Measurements from ENCODE around the gene SLC7A5. TPM values are rescaled to one million over a fixed set of nuclear protein-coding genes. Genes with fewer than 3 reads are reported as not detected.

The SLC7A5 gene
- polyA plus RNA-seq, 4 donors: 4.4 to 13.0 (median 5.0) TPM

DNA sequence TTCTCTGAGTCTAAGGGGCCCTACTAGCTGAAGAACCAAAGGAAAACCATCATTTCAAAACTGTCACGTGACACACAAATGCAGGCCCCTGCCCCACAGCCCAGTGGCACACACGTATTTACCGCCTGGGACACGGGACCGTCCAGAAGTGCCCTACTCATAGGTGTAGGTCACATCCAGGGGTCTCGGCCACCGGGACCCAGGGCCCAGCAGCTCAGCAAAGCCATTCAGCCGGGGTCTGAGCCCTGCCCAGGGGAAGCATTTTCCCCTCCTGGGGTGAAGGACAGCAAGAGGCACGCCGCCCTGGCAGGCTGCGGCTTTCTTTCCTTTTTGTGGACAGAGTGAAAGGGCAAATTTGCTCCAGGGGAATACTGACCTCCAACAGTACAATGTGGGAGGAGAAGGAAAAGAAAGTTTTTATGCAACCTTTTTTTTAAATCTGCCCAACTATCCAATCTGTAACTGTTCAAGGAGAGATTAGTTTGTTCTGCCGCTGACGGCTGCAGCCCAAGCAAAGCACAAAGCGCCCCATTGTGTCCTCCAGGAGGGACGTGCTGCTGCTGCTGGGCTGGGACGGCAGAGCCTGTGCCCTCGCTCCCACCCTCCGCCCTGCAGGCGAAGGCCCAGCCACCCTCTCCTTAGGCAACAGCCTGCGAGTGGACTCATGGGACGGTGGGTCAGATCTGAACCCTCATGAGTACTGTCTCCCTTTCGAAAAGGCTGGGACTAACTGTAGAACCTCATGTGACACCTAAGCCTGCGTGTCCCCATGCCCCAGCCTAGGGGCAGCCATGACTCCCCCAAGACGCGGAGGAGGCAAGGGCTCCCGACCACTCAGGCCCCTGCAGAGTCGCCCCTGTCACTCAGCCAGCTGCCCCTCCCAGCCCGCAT, 21.3 kb downstream of the SLC7A5 start:
- no peak for DNase-seq (ENCODE audit: low read depth in 4 of 4, low spot score in 3 of 4)

DNA sequence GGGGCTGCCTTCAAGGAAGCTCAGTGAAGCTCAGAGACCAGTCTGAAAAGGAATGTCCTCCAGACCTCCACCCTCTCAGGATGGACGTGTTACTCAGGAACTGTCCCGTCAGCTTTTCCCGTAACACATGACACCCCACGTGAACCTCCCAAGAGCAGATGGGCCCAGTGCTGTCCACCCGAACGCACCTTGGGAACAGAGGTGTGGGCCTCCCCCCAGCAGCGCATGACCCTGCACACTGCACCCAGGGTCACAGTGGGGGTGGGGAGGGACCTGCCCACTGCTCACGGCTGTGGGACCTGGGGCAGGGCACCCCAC, 21.9 kb downstream of the SLC7A5 start:
- no peak for DNase-seq (ENCODE audit: low read depth in 4 of 4, low spot score in 3 of 4)

DNA sequence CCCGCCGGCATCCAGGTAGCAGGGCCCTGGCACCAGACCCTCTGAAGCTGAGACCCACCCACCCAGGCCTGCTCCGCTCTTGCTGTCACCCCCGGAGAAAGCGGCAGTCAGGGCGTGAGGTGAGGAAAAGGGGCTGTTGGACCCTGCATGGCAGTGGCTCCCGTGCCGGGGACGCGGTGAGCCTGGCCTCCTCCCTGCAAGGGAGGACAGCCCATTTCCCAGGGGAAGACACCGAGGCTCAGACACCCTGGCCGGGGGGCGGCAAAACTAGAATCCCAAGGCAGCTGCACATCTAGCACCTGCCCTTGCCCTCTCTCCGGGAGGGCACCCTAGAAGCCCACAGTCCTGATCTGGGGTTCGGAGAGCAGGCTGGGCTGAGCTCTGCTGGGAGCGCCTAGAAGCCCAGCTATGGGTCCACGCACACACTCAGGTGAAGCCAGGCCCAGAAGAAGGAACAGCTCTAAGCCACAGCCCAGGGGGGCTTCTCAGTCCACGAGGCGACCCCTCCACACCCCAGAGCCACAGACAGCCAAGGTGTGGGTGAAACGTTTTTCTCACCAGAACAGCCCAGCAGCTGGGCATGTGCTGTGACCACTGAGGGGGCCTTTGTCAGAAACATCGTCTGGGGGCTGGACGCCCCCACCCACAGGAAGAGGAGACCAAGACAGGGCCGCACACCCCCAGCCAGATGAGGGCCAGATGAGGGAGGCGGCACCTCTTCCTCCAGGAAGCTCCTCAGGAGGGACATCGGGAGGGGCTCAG, 22.4 kb downstream of the SLC7A5 start:
- no peak for DNase-seq (ENCODE audit: low read depth in 4 of 4, low spot score in 3 of 4)

DNA sequence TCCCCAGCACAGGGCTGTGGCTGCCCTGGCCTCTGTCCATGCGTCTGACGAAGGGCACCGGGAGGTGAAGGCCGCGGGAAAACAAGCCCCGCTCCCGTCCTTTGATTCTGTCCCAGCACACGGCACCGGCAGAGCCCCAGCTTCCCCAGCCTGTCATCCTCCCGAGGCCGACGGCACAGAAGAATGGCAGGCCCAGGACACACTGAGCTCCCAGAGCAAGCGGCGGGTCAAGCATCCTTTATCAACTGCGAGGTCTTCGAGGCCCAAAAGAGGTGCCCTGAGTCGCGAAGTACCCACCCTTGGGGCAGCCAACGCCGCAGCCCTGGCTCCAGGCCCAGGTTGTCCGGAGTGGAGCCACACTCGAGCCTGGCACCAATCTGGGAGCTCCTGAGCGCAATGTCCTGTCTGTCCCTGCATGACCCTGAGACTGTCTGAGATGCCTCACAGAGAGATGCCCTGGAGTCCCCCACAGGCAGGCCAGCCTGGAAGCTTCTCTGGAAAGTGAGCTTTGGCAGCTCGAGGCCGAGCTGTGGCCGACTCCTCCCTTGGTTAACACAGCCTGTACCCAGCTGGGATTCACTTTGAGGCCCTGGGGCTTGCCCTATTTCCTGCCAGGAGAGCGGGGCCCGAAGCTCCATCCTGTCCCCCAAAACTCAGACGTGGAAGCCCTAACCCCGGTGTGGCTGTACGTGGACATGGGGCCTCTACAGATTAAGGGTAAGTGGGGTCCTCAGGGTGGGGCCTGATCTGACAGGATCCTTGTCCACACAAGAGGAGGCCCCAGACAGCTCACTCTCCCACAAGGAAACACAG, 23.3 kb downstream of the SLC7A5 start:
- no peak for DNase-seq (ENCODE audit: low read depth in 4 of 4, low spot score in 3 of 4)

DNA sequence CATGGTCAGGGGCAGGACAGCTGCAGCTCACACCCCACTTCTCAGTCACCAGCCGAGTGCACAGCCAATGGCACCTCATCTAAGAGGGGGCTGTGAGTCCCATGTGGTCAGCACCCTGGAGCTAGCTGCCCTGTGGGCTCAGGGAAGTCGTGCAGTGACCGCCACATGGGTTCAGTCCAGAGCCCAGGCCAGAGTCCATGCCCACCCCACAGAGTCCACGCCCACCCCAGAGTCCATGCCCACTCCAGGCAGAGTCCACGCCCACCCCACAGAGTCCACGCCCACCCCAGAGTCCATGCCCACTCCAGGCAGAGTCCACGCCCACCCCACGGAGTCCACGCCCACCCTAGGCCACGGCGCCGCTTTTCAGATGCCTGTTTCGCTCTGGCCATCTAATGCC, 24.1 kb downstream of the SLC7A5 start:
- DNase-seq (ENCODE audit: low read depth in 4 of 4, low spot score in 3 of 4): no peak

DNA sequence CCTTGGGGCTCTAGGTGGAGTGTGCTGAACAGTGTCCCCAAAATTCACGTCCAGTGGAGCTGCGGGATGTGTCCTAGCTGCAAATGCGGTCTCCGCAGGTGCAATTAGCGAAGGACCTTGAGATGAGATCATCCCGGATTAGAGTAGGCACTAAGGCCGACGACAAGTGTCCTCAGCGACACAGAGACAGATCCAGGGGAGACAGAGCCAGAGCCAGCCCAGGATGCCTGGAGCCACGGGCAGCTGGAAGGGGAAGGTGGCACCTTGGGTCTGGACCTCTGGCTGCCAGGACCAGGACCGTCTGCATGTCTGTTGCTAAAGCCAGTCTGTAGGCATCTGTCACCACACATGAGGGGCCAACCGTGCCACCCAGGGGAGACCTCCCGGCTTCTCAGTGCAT, 24.5 kb downstream of the SLC7A5 start:
- DNase-seq (ENCODE audit: low read depth in 4 of 4, low spot score in 3 of 4): no peak

DNA sequence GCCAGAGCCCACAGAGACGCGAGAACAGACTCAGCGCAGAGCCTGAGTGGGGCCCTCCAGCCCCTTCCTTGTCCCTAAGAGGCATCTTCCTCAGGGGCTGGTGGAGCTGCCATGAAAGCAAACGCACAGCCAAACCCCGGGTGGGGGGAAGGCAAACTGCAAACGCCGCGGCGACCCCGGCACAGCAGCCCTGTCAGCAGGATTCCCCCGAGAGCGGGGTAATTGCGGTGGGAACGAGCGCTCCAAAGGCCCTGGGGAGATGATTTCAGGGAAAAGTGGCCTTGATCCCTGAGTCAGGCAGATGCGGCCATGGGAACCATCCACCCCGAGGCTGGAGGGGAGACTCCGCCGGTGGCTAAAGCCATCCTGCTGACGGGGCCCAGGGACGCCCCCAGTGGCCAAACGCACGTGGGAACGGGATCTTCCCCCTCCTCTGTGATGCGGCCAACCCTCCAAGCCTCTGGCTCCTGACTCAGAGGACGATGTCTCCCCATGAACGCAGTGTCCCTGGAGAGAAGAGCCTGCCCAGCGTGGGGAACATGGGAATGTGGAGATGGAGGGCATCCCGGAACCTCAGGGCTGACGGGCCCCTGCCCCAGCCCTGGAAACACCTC, 25.1 kb downstream of the SLC7A5 start:
- DNase-seq (ENCODE audit: low read depth in 4 of 4, low spot score in 3 of 4): no peak

DNA sequence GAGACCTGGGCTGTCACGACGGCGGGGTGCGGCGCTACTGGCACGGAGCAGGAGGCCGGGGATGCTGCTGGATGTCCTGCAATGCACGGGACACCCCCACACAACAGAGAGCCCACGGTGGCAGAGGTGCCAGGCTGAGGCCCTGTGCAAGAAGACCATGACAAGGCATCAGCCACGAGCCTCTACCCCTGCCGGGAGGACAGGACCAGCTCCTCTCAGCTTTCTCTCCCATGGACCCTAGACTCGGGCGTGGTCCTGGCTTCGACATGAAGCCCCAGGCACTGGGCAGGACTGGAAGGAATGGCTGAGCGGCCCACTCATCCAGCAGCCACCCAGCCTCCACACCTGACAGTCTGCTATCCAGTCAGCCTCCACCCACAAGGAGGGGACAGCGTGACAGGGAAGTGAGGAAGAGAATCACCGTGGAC, 25.6 kb downstream of the SLC7A5 start:
- DNase-seq (ENCODE audit: low read depth in 4 of 4, low spot score in 3 of 4): no peak

DNA sequence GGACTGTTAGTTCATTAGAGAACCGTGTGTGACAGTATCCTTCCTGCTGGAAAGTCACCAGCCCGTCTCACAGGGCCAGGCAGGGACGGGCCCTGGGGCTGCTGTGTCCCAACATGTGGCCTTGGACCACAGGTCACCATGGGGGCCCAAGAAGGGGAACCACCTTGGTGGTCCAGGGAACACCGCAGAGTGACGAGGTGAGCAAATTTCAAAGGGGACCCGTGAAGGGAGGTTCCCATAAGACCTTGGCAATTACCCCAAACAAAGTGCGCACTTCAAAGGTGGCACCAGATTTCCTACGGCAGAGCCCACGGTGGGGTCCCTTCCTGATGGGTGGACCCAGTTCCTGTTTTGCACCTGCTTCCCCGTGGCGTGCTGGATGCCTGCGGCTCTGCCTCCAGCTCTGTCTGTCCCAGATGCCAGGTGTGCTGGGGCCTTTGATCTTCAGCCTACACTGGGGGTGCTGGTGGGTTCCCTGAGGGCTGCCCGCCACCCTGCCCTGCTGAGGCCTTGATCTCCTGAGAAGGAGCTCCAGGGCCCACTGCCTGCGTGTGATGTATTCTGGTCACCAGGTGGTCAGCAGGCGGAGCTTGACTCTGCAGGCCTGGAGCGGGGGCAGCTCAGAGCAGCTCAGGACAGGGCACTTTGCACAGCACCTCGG, 27.0 kb downstream of the SLC7A5 start:
- no peak for DNase-seq (ENCODE audit: low read depth in 4 of 4, low spot score in 3 of 4)

DNA sequence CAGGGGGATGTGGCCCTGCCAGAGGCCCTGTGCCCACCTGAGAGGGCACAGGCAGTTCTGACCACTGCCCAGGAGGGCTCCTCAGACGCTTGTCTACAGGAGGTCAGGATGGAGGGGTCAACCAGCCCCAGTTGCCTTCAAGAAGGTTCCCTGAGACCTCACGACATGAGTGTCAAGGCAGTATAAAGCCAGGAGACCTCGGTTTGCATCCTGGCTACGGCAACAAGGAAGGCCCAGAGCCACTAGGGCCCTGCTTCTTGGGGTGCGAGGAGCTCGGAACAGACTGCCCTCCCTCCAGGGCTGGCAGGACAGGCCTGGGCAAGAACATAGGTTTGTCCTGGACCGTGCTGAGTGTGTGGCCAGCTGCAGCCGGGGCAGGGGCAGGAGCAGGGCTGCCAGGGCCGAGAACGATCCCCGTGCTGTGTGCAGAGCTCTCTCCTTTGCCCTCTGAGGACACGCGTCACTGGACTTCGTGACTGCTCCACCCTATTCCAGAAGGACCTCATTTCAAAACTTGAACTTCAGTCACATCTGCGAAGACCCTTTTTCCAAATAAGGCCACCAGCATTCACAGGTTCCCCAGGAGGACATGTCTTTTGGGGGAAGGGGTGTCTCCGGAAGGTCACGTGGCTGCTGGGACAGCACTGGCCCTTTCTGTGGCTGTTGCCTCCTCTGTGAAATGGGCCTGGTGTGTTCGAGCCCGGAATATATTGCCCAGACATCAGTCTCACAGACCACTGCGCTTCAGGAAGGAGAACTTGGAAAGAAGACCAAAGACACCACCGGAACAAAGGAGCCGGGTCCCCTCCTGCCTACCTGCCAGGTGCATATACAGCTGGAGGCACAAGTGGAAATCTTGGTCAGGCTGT, 27.7 kb downstream of the SLC7A5 start:
- no peak for DNase-seq (ENCODE audit: low read depth in 4 of 4, low spot score in 3 of 4)

DNA sequence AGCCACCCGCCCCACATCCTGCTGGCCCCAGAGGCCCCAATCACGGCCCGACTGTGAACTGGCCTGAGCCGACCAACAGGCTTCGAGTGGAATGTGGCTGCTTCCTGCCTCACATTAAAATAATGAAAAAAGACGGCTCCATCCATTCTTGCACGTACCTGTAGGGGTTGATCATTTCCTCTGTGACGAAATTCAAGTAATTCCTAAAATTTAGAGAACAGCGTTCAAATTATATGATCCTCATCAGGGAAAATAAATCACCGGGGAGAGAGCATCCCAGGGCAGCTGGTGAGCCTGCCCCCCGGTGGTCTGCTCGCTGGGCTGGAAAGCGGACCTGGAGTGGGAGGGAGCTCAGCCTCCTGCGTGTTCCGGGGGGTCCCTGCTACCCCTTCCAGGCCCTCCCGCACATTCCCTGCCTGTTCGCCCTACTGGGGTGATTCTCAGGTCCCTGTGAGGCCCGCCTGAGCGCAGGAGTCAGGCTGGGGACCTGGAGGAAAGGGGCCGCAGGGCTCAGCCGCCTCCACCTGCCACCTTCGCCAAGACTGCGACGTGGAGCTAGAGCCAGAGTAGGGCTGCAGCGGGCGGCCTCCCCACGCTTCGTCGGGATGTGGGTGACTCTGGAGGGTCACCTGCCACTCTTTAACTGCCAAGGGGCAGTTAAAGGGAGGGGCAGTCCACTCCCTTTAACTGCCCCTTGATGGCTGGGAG, 28.9 kb downstream of the SLC7A5 start:
- DNase-seq (ENCODE audit: low read depth in 4 of 4, low spot score in 3 of 4): no peak

DNA sequence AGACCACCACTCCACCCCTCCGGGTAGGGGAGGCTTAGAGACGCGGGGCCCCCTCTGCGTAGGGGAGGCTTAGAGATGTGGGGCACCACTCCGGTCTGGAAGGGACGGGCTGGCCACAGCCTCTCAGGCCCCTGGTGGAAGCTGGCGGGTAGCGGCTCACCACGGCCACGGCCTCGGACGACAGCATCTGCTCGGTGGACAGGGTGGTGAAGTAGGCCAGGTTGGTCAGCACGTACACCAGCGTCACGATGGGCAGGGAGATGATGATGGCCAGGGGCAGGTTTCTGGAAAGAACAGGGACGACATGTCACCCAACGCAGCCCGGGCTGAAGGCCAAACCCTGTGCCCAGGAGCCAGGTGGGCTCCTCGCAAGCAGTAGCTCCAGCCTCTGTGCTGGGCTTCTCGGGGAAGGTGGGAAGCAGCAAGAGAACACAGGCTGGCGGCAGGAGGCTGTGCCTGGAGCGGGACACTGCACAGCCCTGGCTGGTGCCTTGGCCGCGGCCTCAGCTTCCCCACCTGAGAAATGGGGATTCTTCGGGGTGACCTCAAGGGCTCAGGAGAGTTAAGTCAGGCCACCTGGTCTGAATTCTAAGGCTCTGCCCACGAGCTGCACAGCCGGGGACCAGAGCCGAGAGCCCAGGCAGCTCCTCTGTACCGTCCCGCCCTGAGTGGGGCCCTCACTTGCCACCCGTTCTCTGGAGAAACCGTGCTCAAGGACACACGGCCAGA, 29.6 kb downstream of the SLC7A5 start:
- no peak for DNase-seq (ENCODE audit: low read depth in 4 of 4, low spot score in 3 of 4)

DNA sequence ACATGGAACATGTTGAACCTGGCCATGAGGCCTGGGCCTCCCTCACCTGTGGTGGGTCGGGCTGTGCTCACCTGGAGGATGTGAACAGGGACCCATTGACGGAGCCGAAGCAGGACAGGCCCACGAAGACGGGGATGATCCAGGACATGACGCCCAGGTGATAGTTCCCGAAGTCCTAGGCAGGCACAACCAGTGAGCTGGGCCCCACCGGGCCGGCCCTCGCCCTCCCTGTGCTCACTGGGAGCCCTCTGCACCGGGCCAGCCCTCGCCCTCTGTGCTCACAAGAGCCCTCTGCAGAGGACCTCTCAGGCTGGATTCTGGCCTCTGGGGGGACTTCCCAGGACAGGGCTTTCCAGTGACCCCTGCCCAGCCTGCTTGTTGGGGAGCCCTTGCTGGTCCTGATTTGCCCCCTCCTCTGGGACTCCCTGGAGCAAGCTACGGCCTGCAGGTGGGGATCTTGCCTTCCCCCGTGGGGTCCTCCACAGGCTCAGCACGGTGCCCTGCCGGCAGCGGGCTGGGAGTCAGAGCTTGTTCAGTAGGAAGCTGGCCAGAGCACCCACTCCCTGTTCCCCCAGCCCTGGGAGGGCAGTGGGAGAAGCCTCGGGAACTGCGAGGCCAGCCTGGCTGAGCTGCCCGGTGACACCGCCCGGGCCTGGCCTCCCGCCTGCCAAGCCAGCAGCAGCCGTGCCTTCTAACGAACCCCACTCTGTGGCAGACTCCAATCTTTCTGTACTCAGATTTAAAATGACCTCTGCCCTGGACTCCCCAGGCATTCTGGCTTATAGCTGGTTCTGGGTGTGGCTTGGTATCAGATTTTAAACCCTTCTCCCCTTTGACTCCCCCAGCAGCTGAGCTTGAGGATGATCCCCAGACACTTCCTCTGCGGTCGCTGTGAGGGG, 30.4 kb downstream of the SLC7A5 start:
- DNase-seq (ENCODE audit: low read depth in 4 of 4, low spot score in 3 of 4): no peak

DNA sequence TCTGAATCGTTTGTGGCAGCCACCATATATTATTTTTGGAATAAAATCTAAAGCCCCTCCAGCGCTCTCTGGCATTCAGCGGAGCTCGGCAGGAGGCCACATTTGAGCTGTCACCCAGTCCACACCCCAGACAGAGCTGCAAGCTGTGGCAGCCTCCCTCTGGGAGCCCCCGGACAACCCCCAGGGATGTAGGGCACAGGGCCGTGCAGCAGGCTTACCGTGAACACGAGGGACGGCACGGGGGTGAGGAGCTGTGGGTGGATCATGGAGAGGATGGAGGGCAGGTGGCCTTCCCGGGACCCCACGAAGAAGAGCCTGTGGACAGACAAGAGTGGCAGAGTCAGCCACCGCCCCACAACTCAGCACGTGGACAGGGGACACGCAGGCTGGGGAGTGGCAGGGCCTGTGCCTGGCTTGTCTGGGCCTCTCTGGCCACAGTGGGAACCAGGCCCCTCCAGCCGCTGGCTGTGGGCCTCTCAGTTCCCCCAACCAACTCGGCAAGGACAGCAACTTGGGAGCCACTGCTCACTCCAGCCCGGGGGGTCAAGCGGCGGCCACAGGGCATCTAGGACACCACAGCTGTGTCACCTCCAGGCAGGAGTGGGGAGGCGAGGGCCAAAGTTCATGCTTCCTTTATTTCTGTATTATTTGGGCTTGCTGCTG, 31.5 kb downstream of the SLC7A5 start:
- no peak for DNase-seq (ENCODE audit: low read depth in 4 of 4, low spot score in 3 of 4)

DNA sequence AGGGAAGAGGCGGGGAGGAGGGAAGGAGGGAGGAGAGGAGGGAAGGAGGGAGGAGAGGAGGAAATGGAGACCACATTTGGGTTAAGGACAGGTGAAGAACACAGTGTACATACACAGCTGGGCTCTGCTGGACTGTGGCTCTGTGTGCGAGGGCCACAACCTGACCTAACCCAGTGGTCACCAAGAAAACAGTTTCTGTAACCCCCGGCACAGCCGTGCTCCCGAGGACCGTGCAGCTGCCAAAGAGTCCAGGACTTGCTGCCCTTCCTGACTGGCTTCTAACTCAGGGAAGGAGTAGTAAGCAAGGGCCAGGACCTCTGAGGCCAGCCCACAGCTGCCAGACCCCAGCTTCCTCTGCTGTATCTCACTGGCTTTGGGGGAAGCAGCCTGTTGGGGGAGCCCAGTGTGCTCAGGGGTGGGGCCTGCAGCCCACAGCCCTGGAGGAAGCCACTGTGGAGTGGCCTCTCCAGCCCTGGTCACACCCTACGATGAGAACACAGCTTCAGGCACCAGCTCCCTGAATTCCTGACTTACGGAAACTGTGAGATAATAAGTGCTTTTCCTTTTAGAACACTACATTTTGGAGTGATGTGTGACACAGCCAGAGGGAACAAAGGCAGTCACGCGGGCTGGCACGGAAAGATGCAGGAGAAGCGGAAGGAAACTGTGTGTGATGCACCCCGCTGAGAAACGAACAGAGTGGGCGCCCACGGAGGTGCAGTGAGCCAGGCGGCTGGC, 32.3 kb downstream of the SLC7A5 start:
- DNase-seq (ENCODE audit: low read depth in 4 of 4, low spot score in 3 of 4): no peak

DNA sequence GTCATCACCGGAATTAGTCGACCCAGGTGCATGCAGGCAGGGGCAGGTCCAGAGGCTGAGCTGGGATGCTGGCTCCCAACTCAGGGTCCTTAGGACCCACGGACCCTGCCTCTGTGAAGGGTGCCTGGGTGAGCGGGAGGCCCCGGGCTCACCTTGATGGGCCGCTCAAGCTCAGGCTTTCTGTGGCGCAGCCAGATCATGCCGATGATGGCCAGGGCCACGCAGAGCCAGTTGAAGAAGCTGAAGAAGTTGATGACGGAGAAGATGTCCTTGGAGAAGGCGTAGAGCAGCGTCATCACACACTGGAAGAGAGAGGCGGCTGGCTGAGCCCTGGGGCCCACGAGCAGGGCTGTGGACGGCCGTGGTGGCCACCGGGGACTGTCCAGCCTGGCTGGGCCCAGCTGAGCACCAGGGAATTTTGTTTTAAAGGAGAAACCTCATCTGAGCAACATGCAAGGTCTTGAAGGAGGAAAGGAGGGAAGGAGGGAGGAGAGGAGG, 32.9 kb downstream of the SLC7A5 start:
- no peak for DNase-seq (ENCODE audit: low read depth in 4 of 4, low spot score in 3 of 4)
